ENCODE data around the gene FLRT2. TPM values are rescaled to one million over a fixed set of nuclear protein-coding genes. Genes with fewer than 3 reads are reported as not detected.

Gene FLRT2
- total and polyA plus RNA-seq, 2 donors (not counting 1 experiment from before 2014, with no cell fraction given), result not detected

- no peaks in the 10 kb centered on the region for H3K27me3 Mint-ChIP-seq
- H3K4me1 ChIP-seq (ENCODE audit: control insufficient read depth in 2 of 2, insufficient read depth in 2 of 2, low read length in 2 of 2), result no peaks in the 10 kb centered on the region
- no peaks in the 10 kb centered on the region for H3K9me3 ChIP-seq (ENCODE audit: control extremely low read depth in 1 of 3, control insufficient read depth in 2 of 3, insufficient read depth in 1 of 3, low read length in 2 of 3)
- no peak overlapping the region for H2AFZ ChIP-seq (ENCODE audit: insufficient read depth, low read depth, low read length, poor library complexity, severe bottlenecking)
- TF ChIP-seq CTCF (IDR thresholded peaks at IDR 0.05) (no peak), EZH2 (IDR thresholded peaks at IDR 0.05; ENCODE audit: borderline replicate concordance, insufficient read depth, low read depth, low read length, poor library complexity, severe bottlenecking) (no peak)
- 17% methylated on average over 1 of the region's 6 CpGs for WGBS (ENCODE audit: insufficient coverage)
- H3K4me2 ChIP-seq (replicated peaks; ENCODE audit: low read depth, low read length, poor library complexity, severe bottlenecking), result no peak overlapping the region
- H3K36me3 ChIP-seq (replicated peaks in 1 of 2; ENCODE audit: control extremely low read depth in 1 of 2, control insufficient read depth in 1 of 2, extremely low read depth in 1 of 2, insufficient read depth in 2 of 2, low read length in 1 of 2), result no peaks in the 10 kb centered on the region
- ChIA-PET CTCF (interaction anchor here (0.5 kb wide), 1 partner anchor 20 kb away, joined by 3 read pairs; no protein-coding TSS in a partner anchor), POLR2A (no interaction called here)
- H3K27ac Mint-ChIP-seq, result no peak overlapping the region
- H3K9me3 Mint-ChIP-seq (ENCODE audit: insufficient read depth), result peaks cover 2% of the 10 kb centered on the region
- no peak overlapping the region for H3K4me3 ChIP-seq (ENCODE audit: control extremely low read depth in 1 of 5, extremely low read depth in 1 of 5, insufficient read depth in 1 of 5, low read depth in 2 of 5, low read length in 4 of 5)
- no peaks in the 10 kb centered on the region for H3K4me1 Mint-ChIP-seq
- intact Hi-C loops (cut with micrococcal nuclease), result no loop called here
- no peaks in the 10 kb centered on the region for H4K20me1 ChIP-seq (ENCODE audit: control insufficient read depth, insufficient read depth, low read length, poor library complexity, severe bottlenecking)
- no peak overlapping the region for H3K4me3 Mint-ChIP-seq
- H3K27ac ChIP-seq (ENCODE audit: low read length in 2 of 2), result no peak overlapping the region
- no peak overlapping the region for H3K9ac ChIP-seq (ENCODE audit: low read length)
- DNase-seq (no peak), ATAC-seq (ENCODE audit: low read depth) (no peak)
- H3K79me2 ChIP-seq (ENCODE audit: control insufficient read depth, insufficient read depth, low read length), result no peaks in the 10 kb centered on the region
- H3K27me3 ChIP-seq (replicated peaks in 1 of 4; ENCODE audit: control extremely low read depth in 1 of 4, control insufficient read depth in 3 of 4, insufficient read depth in 4 of 4, low read length in 3 of 4), result no peaks in the 10 kb centered on the region
Measured at GRCh38 chr14:85587151-85587711, 57.3 kb downstream of the FLRT2 start.

- Histone ChIP-seq H3K4me1 (ENCODE audit: control insufficient read depth in 2 of 2, insufficient read depth in 2 of 2, low read length in 2 of 2) (no peaks in the 10 kb centered on the region), H3K27ac (ENCODE audit: low read length in 2 of 2) (no peak overlapping the region), H2AFZ (ENCODE audit: insufficient read depth, low read depth, low read length, poor library complexity, severe bottlenecking) (no peak overlapping the region), H3K36me3 (replicated peaks in 1 of 2; ENCODE audit: control extremely low read depth in 1 of 2, control insufficient read depth in 1 of 2, extremely low read depth in 1 of 2, insufficient read depth in 2 of 2, low read length in 1 of 2) (no peaks in the 10 kb centered on the region), H3K9ac (ENCODE audit: low read length) (no peak overlapping the region), H3K4me2 (replicated peaks; ENCODE audit: low read depth, low read length, poor library complexity, severe bottlenecking) (no peak overlapping the region), H4K20me1 (ENCODE audit: control insufficient read depth, insufficient read depth, low read length, poor library complexity, severe bottlenecking) (no peaks in the 10 kb centered on the region), H3K9me3 (ENCODE audit: control extremely low read depth in 1 of 3, control insufficient read depth in 2 of 3, insufficient read depth in 1 of 3, low read length in 2 of 3) (no peaks in the 10 kb centered on the region), H3K27me3 (replicated peaks in 1 of 4; ENCODE audit: control extremely low read depth in 1 of 4, control insufficient read depth in 3 of 4, insufficient read depth in 4 of 4, low read length in 3 of 4) (no peaks in the 10 kb centered on the region), H3K4me3 (ENCODE audit: control extremely low read depth in 1 of 5, extremely low read depth in 1 of 5, insufficient read depth in 1 of 5, low read depth in 2 of 5, low read length in 4 of 5) (no peak overlapping the region), H3K79me2 (ENCODE audit: control insufficient read depth, insufficient read depth, low read length) (no peaks in the 10 kb centered on the region)
- intact Hi-C loops (cut with micrococcal nuclease), result no loop called here
- ChIA-PET POLR2A (no interaction called here), CTCF (no interaction called here)
- peaks cover 2% of the 10 kb centered on the region for H3K9me3 Mint-ChIP-seq (ENCODE audit: insufficient read depth)
- no peak for DNase-seq
- H3K27ac Mint-ChIP-seq, result no peak overlapping the region
- no peaks in the 10 kb centered on the region for H3K27me3 Mint-ChIP-seq
- TF ChIP-seq EZH2 (IDR thresholded peaks at IDR 0.05; ENCODE audit: borderline replicate concordance, insufficient read depth, low read depth, low read length, poor library complexity, severe bottlenecking), result no peak
- H3K4me1 Mint-ChIP-seq, result no peaks in the 10 kb centered on the region
- H3K4me3 Mint-ChIP-seq, result no peak overlapping the region
- no peak for ATAC-seq (ENCODE audit: low read depth)
Measured at GRCh38 chr14:85590784-85591183, 60.8 kb downstream of the FLRT2 start.

All from B cell (primary cell).